CD4-positive, alpha-beta T cell treated with Interleukin-6 at 100 ng/mL for 8 hours (primary cell): ENCODE measurements around the gene ABCA1.
"Not testable (repeated sequence)": the region's sequence is repeated elsewhere in the genome, so short reads cannot be mapped to it uniquely, and the experiment has no call there.

Experiments used
- DNase-seq: peaks from one replicate; pipeline ENCODE4 v3.0.0-alpha.2; 2020; ENCODE audit warnings: mixed read lengths, low spot score

ABCA1 gene

GRCh38 chr9:104787306-104788015, 140.5 kb downstream of the ABCA1 start:
- DNase-seq = no peak

GRCh38 chr9:104786293-104786692, 141.7 kb downstream of the ABCA1 start:
- DNase-seq = no peak

DNA sequence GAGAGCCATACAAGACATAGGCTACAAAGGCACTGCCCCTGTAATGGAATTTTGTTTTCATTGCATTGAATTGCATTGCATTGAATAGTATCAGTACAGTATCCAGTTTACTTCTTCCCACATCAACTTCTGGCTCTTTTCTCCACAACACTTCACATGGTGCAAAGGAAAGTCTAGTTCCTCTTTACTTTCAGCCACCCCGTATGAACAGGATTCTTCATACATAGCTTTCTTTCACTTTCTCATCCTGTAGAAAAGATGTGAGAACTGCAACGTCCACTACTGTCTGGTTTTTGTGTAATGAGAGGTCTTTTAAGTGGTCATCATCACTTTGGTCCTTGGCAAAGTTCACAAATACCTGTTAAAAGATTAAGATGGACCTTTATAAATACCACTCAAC, 143.9 kb downstream of the ABCA1 start:
- no peak for DNase-seq

DNA sequence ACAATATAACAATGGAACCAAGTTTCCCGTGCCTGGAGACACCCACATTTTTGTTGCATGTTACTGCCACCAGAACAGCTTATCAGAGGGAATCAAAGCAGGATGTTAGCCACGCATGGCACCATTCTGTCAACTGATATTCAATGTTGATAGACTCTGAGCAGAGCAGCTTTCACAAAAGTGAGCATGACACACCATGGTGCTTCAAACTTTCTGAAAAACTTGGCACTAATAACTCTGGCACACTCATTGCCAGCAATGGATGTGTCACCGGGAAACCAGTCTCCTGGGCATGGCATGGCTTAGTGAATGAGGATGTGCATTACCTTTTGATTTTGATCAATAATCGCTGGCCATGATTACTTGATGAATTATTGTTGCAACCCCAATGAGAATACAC, 144.4 kb downstream of the ABCA1 start:
- DNase-seq = no peak

- DNase-seq = no peak
Observed at GRCh38 chr9:104780796-104781395, 147.1 kb downstream of the ABCA1 start.

DNA sequence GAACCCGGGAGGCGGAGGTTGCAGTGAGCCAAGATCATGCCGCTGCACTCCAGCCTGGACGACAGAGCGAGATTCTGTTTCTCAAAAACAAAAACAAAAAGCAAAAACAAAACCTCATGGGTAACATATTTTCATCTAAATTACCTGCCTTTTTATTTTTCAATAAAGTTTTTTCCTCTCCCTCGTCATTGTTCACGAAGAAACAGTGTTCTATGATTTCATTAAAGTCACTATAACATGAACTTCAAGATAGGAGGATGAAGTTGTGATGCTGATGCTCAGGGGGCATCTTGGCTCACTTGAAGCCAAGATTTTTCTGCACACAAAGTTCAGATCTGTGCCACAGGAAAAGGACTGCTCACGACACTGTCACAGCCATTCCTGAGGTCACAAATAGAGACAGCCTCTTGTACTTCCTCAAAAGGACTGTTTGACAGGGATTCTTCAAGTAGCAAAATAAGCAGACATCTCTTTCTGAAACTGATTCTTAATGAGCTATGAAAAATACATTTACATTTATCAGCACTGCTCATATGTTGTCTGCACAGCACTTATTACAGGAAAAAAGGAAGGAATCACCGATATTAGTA, 147.9 kb downstream of the ABCA1 start:
- no peak for DNase-seq

DNA sequence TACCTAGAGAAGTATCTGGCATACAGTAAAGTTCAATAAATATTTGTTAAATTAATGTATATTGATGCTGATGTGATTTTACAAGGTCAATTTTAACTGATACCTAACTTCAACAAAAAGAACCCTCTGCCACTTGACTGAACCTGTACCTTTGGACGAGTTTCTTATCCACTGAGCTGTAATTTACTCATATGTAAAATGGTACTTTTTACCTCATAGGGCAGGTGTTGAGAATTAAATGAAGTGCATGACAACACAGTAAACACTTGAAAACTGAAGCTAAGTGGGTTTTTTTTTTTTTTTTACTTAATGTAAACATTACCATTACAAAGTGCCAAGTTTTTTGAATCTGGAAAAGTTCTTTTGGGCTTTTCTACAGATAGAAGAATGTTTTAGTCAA, 148.6 kb downstream of the ABCA1 start:
- no peak for DNase-seq

- DNase-seq = no peak
Observed at GRCh38 chr9:104778802-104779201, 149.2 kb downstream of the ABCA1 start.

GRCh38 chr9:104776797-104777196, 151.2 kb downstream of the ABCA1 start:
- DNase-seq = no peak

GRCh38 chr9:104775976-104776375, 152.0 kb downstream of the ABCA1 start:
- DNase-seq = no peak

DNA sequence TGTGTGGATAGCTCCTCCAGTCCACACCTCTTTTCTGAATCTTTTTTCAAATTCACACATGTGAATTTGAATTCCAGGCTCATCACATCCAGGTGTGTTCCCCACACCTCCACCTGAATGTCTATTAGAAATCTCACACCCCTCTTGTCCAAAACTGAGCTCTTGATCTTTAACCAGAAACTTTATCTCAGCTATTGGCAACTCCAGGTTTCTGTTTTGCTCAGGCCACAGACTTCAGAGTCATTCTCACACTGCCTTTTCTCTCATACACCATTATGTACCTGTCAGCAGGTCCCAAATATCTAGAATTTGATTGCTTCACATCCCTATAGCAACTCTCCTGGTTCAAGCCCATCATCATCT, 152.4 kb downstream of the ABCA1 start:
- no peak for DNase-seq

- no peak for DNase-seq
Observed at GRCh38 chr9:104774831-104775573, 153.0 kb downstream of the ABCA1 start.

- no peak for DNase-seq
Observed at GRCh38 chr9:104774132-104774531, 153.8 kb downstream of the ABCA1 start.

- no peak for DNase-seq
Observed at GRCh38 chr9:104772714-104773510, 155.0 kb downstream of the ABCA1 start.

DNA sequence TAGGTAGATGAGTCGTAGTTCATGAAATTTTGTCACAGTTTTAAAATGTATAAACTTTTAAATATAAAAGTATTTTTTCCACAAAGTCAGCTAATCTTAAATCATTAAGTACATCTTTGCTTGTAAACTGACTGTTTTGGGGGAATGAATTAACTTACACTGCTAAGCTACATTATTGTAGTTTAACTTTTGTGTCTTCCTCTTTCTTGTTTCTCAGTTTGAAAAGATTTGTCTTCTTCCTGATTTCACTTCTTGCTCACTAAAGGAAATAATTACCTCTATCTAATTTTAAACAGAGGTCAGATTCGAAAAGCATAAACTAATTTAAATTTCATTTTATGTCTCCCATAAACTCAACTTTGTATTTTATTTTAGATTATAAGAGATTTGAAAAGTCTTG, 158.3 kb downstream of the ABCA1 start:
- no peak for DNase-seq

DNA sequence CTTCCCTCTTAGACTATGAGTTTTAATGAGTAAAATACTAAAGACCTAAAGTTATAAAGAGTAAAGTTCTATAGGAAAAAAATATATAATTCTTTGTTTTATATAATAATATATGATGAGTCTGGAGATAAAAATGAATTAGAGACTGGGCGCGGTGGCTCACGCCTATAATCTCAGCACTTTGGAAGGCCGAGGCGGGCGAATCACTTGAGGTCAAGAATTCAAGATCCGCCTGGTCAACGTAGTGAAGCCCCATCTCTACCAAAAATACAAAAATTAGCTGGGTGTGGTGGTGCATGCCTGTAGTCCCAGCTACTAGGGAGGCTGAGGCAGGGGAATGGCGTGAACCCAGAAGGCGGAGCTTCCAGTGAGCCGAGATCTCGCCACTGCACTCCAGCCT, 158.9 kb downstream of the ABCA1 start:
- DNase-seq = not testable (repeated sequence)

DNA sequence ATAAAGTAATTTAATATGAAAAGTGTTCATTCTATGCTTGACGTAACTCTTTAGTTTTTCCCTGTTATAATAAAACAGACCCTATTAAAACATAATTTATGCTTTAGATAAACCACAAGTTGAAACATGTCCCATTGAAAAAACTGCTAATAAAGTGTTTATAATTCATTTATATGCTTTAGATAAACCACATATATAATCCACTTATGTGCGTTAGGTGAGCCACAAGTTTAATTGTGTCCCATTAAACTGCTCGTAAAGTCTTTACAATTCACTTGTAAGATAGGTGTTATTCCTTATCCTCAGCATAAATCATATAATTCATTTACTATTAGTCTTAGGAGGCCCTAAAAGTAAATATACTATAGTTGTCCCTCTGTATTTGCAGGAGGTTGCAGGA, 160.4 kb downstream of the ABCA1 start:
- DNase-seq = no peak

GRCh38 chr9:104766025-104766424, 161.9 kb downstream of the ABCA1 start:
- no peak for DNase-seq

GRCh38 chr9:104765138-104765537, 162.8 kb downstream of the ABCA1 start:
- DNase-seq = no peak

GRCh38 chr9:104758974-104759373, 169.0 kb downstream of the ABCA1 start:
- no peak for DNase-seq

- no peak for DNase-seq
Observed at GRCh38 chr9:104750185-104750767, 177.7 kb downstream of the ABCA1 start.
